Natural killer cell (primary cell): ENCODE data around the gene CACNB4. TPM values are rescaled to one million over a fixed set of nuclear protein-coding genes. Genes with fewer than 3 reads are reported as not detected.
A peak's percentile ranks its signal among the peaks of the same experiment; 100 is the strongest.

Experiments
- ATAC-seq, 3 donors: fragments of 150-1000 bp in 2 of 3; fragments of 200-7000 bp in 1 of 3; cut with Tn5 transposase; 1 replicate in 1 of 3; 2 replicates in 2 of 3; pipeline ENCODE4 v1.10.0; 2021; ENCODE audit warnings: mild to moderate bottlenecking in 2 of 3, moderate library complexity in 2 of 3
- DNase-seq, 2 donors: peaks; one replicate each; pipeline versions ENCODE4 v3.0.0 to v3.0.0-alpha.2; 2013 to 2021; ENCODE audit warnings: mixed read lengths in 1 of 2
- H3K27ac ChIP-seq: one replicate; pipeline ENCODE4 v1.5.1; 2013; ENCODE audit warnings: mild to moderate bottlenecking, low read length
- H3K27me3 ChIP-seq: one replicate; pipeline ENCODE4 v1.6.1; 2013; ENCODE audit warnings: low read length; ENCODE audit not compliant: control insufficient read depth, insufficient read depth
- H3K36me3 ChIP-seq: one replicate; pipeline ENCODE4 v1.6.1; 2013; ENCODE audit warnings: low read length; ENCODE audit not compliant: control insufficient read depth, insufficient read depth
- H3K4me1 ChIP-seq: one replicate; pipeline ENCODE4 v1.6.1; 2013; ENCODE audit warnings: low read length; ENCODE audit not compliant: control insufficient read depth, insufficient read depth
- H3K4me3 ChIP-seq: one replicate; pipeline ENCODE4 v1.5.1; 2013; ENCODE audit warnings: low read length
- H3K9me3 ChIP-seq: one replicate; pipeline ENCODE4 v1.6.1; 2013; ENCODE audit warnings: low read length; ENCODE audit not compliant: control insufficient read depth, insufficient read depth
- H3K27ac Mint-ChIP-seq, 2 donors: one replicate each; pipeline ENCODE4 v1.8.0; 2022; ENCODE audit warnings: mild to moderate bottlenecking in 2 of 2, mixed read lengths in 2 of 2, moderate library complexity in 1 of 2
- H3K27me3 Mint-ChIP-seq, 2 donors: one replicate each; pipeline ENCODE4 v1.8.0; 2022; ENCODE audit warnings: low read depth in 2 of 2, mixed read lengths in 2 of 2
- H3K36me3 Mint-ChIP-seq: one replicate; pipeline ENCODE4 v1.8.0; 2022; ENCODE audit warnings: mixed read lengths
- H3K4me1 Mint-ChIP-seq, 2 donors: one replicate each; pipeline ENCODE4 v1.8.0; 2022; ENCODE audit warnings: mixed read lengths in 2 of 2
- H3K4me3 Mint-ChIP-seq: one replicate; pipeline ENCODE4 v1.8.0; 2022; ENCODE audit warnings: mild to moderate bottlenecking, moderate library complexity, mixed read lengths
- H3K9me3 Mint-ChIP-seq, 2 donors: one replicate each; pipeline ENCODE4 v1.8.0; 2022; ENCODE audit warnings: mixed read lengths in 2 of 2
- WGBS: methylation state at CpG from one replicate; pipeline ENCODE4 v1.1.7; 2013; ENCODE audit warnings: missing lambda C conversion rate; ENCODE audit not compliant: insufficient coverage; 5-methylcytosine and 5-hydroxymethylcytosine counted together
- intact Hi-C: fragments of 100-400 bp; cut with micrococcal nuclease; formaldehyde crosslinking; loops from one replicate; pipeline ENCODE4 v1.14.2; 2022
- total RNA-seq, 4 donors: library from RNA; stranded (reverse); fragments of 120-200 nt in 1 of 4; gene quantifications; one replicate each; pipeline versions ENCODE4 v1.2.3 to v1.2.4, GENCODE V29; 2013 to 2022
- TF ChIP-seq, protein P1 (sequence below): fragments of 200-600 bp; IDR thresholded peaks from one replicate; pipeline ENCODE4 v1.8.0; 2022; ENCODE audit warnings: antibody characterized with exemption

Gene CACNB4
- total RNA-seq, 3 donors from 2014 or later (not counting 1 experiment from before 2014, with no cell fraction given): 0.56 to 0.93 (median 0.73) TPM

- H3K27ac Mint-ChIP-seq: no peak overlapping the region
- no peaks in the 10 kb centered on the region for H3K9me3 ChIP-seq
- H3K4me1 ChIP-seq: no peaks in the 10 kb centered on the region
- H3K4me3 ChIP-seq: no peak overlapping the region
- H3K36me3 Mint-ChIP-seq: no peaks in the 10 kb centered on the region
- H3K9me3 Mint-ChIP-seq: no peaks in the 10 kb centered on the region
- intact Hi-C loops: no loop called here
- H3K36me3 ChIP-seq: peaks cover 30% of the 10 kb centered on the region
- H3K27ac ChIP-seq: no peak overlapping the region
- H3K27me3 ChIP-seq: no peaks in the 10 kb centered on the region
- no peak for DNase-seq
- peaks cover 21 to 29% of the 10 kb centered on the region in 2 donors for H3K4me1 Mint-ChIP-seq
- 95% methylated on average over 1 of the region's 2 CpGs for WGBS
- no peak for ATAC-seq
- H3K27me3 Mint-ChIP-seq: no peaks in the 10 kb centered on the region
- TF ChIP-seq, protein P1, sequence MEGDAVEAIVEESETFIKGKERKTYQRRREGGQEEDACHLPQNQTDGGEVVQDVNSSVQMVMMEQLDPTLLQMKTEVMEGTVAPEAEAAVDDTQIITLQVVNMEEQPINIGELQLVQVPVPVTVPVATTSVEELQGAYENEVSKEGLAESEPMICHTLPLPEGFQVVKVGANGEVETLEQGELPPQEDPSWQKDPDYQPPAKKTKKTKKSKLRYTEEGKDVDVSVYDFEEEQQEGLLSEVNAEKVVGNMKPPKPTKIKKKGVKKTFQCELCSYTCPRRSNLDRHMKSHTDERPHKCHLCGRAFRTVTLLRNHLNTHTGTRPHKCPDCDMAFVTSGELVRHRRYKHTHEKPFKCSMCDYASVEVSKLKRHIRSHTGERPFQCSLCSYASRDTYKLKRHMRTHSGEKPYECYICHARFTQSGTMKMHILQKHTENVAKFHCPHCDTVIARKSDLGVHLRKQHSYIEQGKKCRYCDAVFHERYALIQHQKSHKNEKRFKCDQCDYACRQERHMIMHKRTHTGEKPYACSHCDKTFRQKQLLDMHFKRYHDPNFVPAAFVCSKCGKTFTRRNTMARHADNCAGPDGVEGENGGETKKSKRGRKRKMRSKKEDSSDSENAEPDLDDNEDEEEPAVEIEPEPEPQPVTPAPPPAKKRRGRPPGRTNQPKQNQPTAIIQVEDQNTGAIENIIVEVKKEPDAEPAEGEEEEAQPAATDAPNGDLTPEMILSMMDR: no peak
- H3K4me3 Mint-ChIP-seq: no peak overlapping the region
Observed at GRCh38 chr2:151816843-151817242, 282.0 kb downstream of the CACNB4 start.

- Mint-ChIP-seq H3K9me3 (no peaks in the 10 kb centered on the region), H3K4me3 (no peak overlapping the region), H3K27me3 (no peaks in the 10 kb centered on the region), H3K4me1 (peaks cover 17 to 25% of the 10 kb centered on the region in 2 donors), H3K36me3 (no peaks in the 10 kb centered on the region), H3K27ac (no peak overlapping the region)
- intact Hi-C loops: no loop called here
- Histone ChIP-seq H3K27me3 (no peaks in the 10 kb centered on the region), H3K4me1 (no peaks in the 10 kb centered on the region), H3K9me3 (no peaks in the 10 kb centered on the region), H3K36me3 (peaks cover 36% of the 10 kb centered on the region), H3K27ac (no peak overlapping the region), H3K4me3 (no peak overlapping the region)
- DNase-seq: no peak
- TF ChIP-seq, protein P1: no peak
- WGBS: 96% methylated on average over 9 of the region's 9 CpGs
- no peak for ATAC-seq
Observed at GRCh38 chr2:151815821-151816489, 282.9 kb downstream of the CACNB4 start.

DNA sequence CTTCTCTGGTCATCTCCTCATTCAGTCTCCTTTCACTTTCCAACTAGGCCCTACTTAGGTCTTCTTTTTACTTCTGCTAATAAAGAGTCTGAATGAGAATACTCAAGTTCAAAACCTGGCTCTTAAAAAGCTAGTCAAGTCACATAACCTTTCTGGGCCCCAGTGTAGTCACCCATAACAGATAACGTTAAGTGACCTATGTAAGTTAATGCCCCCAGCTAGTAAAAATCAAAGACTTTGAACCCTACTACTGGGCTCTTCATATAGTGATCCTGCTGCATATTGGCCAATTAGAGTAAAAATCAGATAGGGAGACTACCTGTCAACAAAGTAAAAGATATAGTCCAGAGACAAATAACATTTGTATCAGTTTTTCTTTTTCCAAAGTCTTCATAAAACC is 288.4 kb downstream of the CACNB4 start:
- peaks cover 55% of the 10 kb centered on the region for H3K36me3 ChIP-seq
- H3K9me3 ChIP-seq: no peaks in the 10 kb centered on the region
- H3K27me3 ChIP-seq: no peaks in the 10 kb centered on the region
- Mint-ChIP-seq H3K27ac (peak overlapping the region; percentile 2 to 4), H3K36me3 (no peaks in the 10 kb centered on the region), H3K4me1 (peaks cover 4% of the 10 kb centered on the region in 2 donors), H3K4me3 (no peak overlapping the region), H3K9me3 (no peaks in the 10 kb centered on the region), H3K27me3 (no peaks in the 10 kb centered on the region)
- peaks cover 4% of the 10 kb centered on the region for H3K4me1 ChIP-seq
- H3K27ac ChIP-seq: no peak overlapping the region
- 83% methylated on average over 1 of the region's 1 CpG for WGBS
- H3K4me3 ChIP-seq: no peak overlapping the region
- no peak for DNase-seq
- intact Hi-C loops: no loop called here
- no peak for ATAC-seq
- TF ChIP-seq, protein P1: no peak

DNA sequence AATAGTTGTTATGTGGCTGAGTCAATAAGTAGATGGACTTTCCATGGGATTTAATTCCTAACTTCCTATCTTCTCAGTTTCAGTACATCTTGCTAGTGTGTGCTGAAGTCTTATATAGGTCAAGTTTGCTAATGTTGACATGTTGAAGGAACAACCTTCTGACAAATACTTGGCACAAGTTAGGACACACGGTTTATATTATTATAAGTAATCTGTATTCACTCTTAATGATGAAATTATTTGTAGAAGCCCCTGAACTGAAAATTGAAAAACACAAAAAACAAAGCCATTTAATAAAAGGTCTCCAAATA is 289.8 kb downstream of the CACNB4 start:
- Mint-ChIP-seq H3K9me3 (no peaks in the 10 kb centered on the region), H3K27me3 (no peaks in the 10 kb centered on the region), H3K27ac (no peak overlapping the region), H3K36me3 (no peaks in the 10 kb centered on the region), H3K4me3 (no peak overlapping the region), H3K4me1 (no peaks in the 10 kb centered on the region)
- Histone ChIP-seq H3K4me1 (peaks cover 4% of the 10 kb centered on the region), H3K27me3 (no peaks in the 10 kb centered on the region), H3K27ac (peak overlapping the region; percentile 9), H3K9me3 (no peaks in the 10 kb centered on the region), H3K4me3 (no peak overlapping the region), H3K36me3 (peaks cover 54% of the 10 kb centered on the region)
- intact Hi-C loops: no loop called here
- ATAC-seq (no peak), DNase-seq (no peak)
- TF ChIP-seq, protein P1: no peak
- no CpG with 5 or more reads among the region's 1 CpG for WGBS
